BJ (cell line): ENCODE measurements around the gene CPA4. TPM values are rescaled to one million over a fixed set of nuclear protein-coding genes. Genes with fewer than 3 reads are reported as not detected.

Experiments
- CTCF ChIA-PET: fragments of 350-600 bp; formaldehyde crosslinking; extraction: SDS; loops from one replicate; lab custom pipeline; 2021; ENCODE audit warnings: antibody characterized with exemption, inconsistent platforms; lab: Yijun Ruan, JAX
- POLR2A ChIA-PET: fragments of 300-600 bp; sonication (Branson Sonifier 250); formaldehyde crosslinking; extraction: SDS; loops from one replicate; lab custom pipeline; 2021; ENCODE audit warnings: antibody characterized with exemption; lab: Charles Lee
- DNase-seq: peaks from one replicate; pipeline ENCODE4 v3.0.0-alpha.2; 2011; ENCODE audit warnings: low read depth
- H3K27me3 ChIP-seq: 2 replicates; pipeline ENCODE4 v1.6.0; 2011; ENCODE audit warnings: low read length; ENCODE audit not compliant: control insufficient read depth, insufficient read depth
- H3K36me3 ChIP-seq: 2 replicates; pipeline ENCODE4 v1.5.1; 2011; ENCODE audit warnings: low read length; ENCODE audit not compliant: control insufficient read depth, insufficient read depth
- H3K4me3 ChIP-seq: 2 replicates; pipeline ENCODE4 v1.5.1; 2011; ENCODE audit warnings: low read depth, mild to moderate bottlenecking, control low read depth, low read length
- CTCF ChIP-seq: IDR thresholded peaks from 2 replicates; pipeline ENCODE4 v1.5.1; 2011; ENCODE audit warnings: low read depth, mild to moderate bottlenecking, control low read depth, inconsistent platforms, low read length, moderate library complexity; ENCODE audit not compliant: insufficient read depth
- polyA plus RNA-seq: library from polyadenylated mRNA; depleted of rRNA; stranded (reverse); fragments of >200 nt; gene quantifications from 2 replicates; pipeline ENCODE4 v1.2.3, GENCODE V29; 2011

Gene CPA4
- polyA plus RNA-seq, 1 experiment, result 52.5 TPM

GRCh38 chr7:130297628-130298543 lies 4.9 kb downstream of the CPA4 start:
- DNase-seq, result no peak
- no peak overlapping the region for H3K4me3 ChIP-seq
- no peak for TF ChIP-seq CTCF
- CTCF ChIA-PET, result no interaction called here
- peaks cover 13% of the 10 kb centered on the region for H3K36me3 ChIP-seq
- no peaks in the 10 kb centered on the region for H3K27me3 ChIP-seq
- POLR2A ChIA-PET, result no interaction called here

GRCh38 chr7:130298544-130299326 lies 5.8 kb downstream of the CPA4 start:
- Histone ChIP-seq H3K4me3 (no peak overlapping the region), H3K36me3 (peaks cover 13% of the 10 kb centered on the region), H3K27me3 (no peaks in the 10 kb centered on the region)
- ChIA-PET CTCF (no interaction called here), POLR2A (no interaction called here)
- TF ChIP-seq CTCF, result no peak
- no peak for DNase-seq

- no peak overlapping the region for H3K4me3 ChIP-seq
- CTCF ChIA-PET, result no interaction called here
- peaks cover 13% of the 10 kb centered on the region for H3K36me3 ChIP-seq
- POLR2A ChIA-PET, result no interaction called here
- no peaks in the 10 kb centered on the region for H3K27me3 ChIP-seq
- TF ChIP-seq CTCF, result no peak
- no peak for DNase-seq
Observed at GRCh38 chr7:130299866-130300265, 6.9 kb downstream of the CPA4 start.

- Histone ChIP-seq H3K4me3 (no peak overlapping the region), H3K36me3 (peaks cover 13% of the 10 kb centered on the region), H3K27me3 (no peaks in the 10 kb centered on the region)
- DNase-seq, result no peak
- POLR2A ChIA-PET, result no interaction called here
- TF ChIP-seq CTCF, result no peak
- CTCF ChIA-PET, result interaction anchor here (0.9 kb wide), 1 partner anchor 8 kb away, joined by 3 read pairs; the partner anchor contains the start of gene CPA4
Observed at GRCh38 chr7:130301501-130302020, 8.6 kb downstream of the CPA4 start.

GRCh38 chr7:130302649-130303048 lies 9.7 kb downstream of the CPA4 start:
- POLR2A ChIA-PET, result no interaction called here
- no peaks in the 10 kb centered on the region for H3K27me3 ChIP-seq
- H3K36me3 ChIP-seq, result peaks cover 13% of the 10 kb centered on the region
- no peak for DNase-seq
- no peak overlapping the region for H3K4me3 ChIP-seq
- CTCF ChIA-PET, result no interaction called here
- TF ChIP-seq CTCF, result no peak
